ENCODE measurements around the gene ZNF326.
"Not testable (repeated sequence)": the region's sequence is repeated elsewhere in the genome, so short reads cannot be mapped to it uniquely, and the experiment has no call there.

ZNF326 gene

GRCh38 chr1:90046635-90047034 is 51.7 kb downstream of the ZNF326 start:
- Histone ChIP-seq H3F3A (ENCODE audit: insufficient read depth) (no peaks in the 10 kb centered on the region), H3K9me2 (replicated peaks; ENCODE audit: insufficient read depth, low read length) (no peaks in the 10 kb centered on the region), H4K20me1 (ENCODE audit: low read depth, low read length) (no peaks in the 10 kb centered on the region), H3K27me3 (ENCODE audit: low read length) (no peaks in the 10 kb centered on the region), H3K9me3 (ENCODE audit: insufficient read depth, low read length) (no peaks in the 10 kb centered on the region), H3K79me2 (ENCODE audit: insufficient read depth, low read length) (no peaks in the 10 kb centered on the region), H3K4me2 (ENCODE audit: low read depth, low read length, poor library complexity, severe bottlenecking) (no peak overlapping the region), H3K27ac (ENCODE audit: low read depth, low read length) (no peak overlapping the region), H3K4me3 (ENCODE audit: insufficient read depth, low read length, poor library complexity, severe bottlenecking) (no peak overlapping the region), H2AFZ (ENCODE audit: low read depth, low read length, severe bottlenecking) (no peak overlapping the region), H3K36me3 (ENCODE audit: low read length) (no peaks in the 10 kb centered on the region), H3K9ac (ENCODE audit: low read length) (no peak overlapping the region)
- TF ChIP-seq EZH2phosphoT487 (conservative IDR thresholded peaks at IDR 0.05; ENCODE audit: low read length), result no peak
- TF ChIP-seq CTCF (IDR thresholded peaks at IDR 0.05; ENCODE audit: insufficient read depth, low read length, poor library complexity, severe bottlenecking), result no peak

GRCh38 chr1:90048043-90048442 is 53.1 kb downstream of the ZNF326 start:
- Histone ChIP-seq H4K20me1 (ENCODE audit: low read depth, low read length) (no peaks in the 10 kb centered on the region), H3K27ac (ENCODE audit: low read depth, low read length) (no peak overlapping the region), H3K27me3 (ENCODE audit: low read length) (no peaks in the 10 kb centered on the region), H2AFZ (ENCODE audit: low read depth, low read length, severe bottlenecking) (no peak overlapping the region), H3K9me3 (ENCODE audit: insufficient read depth, low read length) (no peaks in the 10 kb centered on the region), H3K79me2 (ENCODE audit: insufficient read depth, low read length) (no peaks in the 10 kb centered on the region), H3K9me2 (replicated peaks; ENCODE audit: insufficient read depth, low read length) (no peaks in the 10 kb centered on the region), H3K4me3 (ENCODE audit: insufficient read depth, low read length, poor library complexity, severe bottlenecking) (no peak overlapping the region), H3K4me2 (ENCODE audit: low read depth, low read length, poor library complexity, severe bottlenecking) (no peak overlapping the region), H3K9ac (ENCODE audit: low read length) (no peak overlapping the region), H3K36me3 (ENCODE audit: low read length) (no peaks in the 10 kb centered on the region), H3F3A (ENCODE audit: insufficient read depth) (no peaks in the 10 kb centered on the region)
- TF ChIP-seq EZH2phosphoT487 (conservative IDR thresholded peaks at IDR 0.05; ENCODE audit: low read length), result no peak
- TF ChIP-seq CTCF (IDR thresholded peaks at IDR 0.05; ENCODE audit: insufficient read depth, low read length, poor library complexity, severe bottlenecking), result no peak

- H3F3A ChIP-seq (ENCODE audit: insufficient read depth); H3K27ac ChIP-seq (ENCODE audit: low read depth, low read length); H4K20me1 ChIP-seq (ENCODE audit: low read depth, low read length); H3K27me3 ChIP-seq (ENCODE audit: low read length); H2AFZ ChIP-seq (ENCODE audit: low read depth, low read length, severe bottlenecking); H3K9me3 ChIP-seq (ENCODE audit: insufficient read depth, low read length); H3K4me3 ChIP-seq (ENCODE audit: insufficient read depth, low read length, poor library complexity, severe bottlenecking); H3K4me2 ChIP-seq (ENCODE audit: low read depth, low read length, poor library complexity, severe bottlenecking); H3K79me2 ChIP-seq (ENCODE audit: insufficient read depth, low read length); H3K9ac ChIP-seq (ENCODE audit: low read length); H3K9me2 ChIP-seq (replicated peaks; ENCODE audit: insufficient read depth, low read length); H3K36me3 ChIP-seq (ENCODE audit: low read length): not testable (repeated sequence)
Observed at GRCh38 chr1:90062700-90063643, 68.1 kb downstream of the ZNF326 start.

GRCh38 chr1:90064109-90064508 is 69.2 kb downstream of the ZNF326 start:
- not testable (repeated sequence) for H3K9me3 ChIP-seq (ENCODE audit: insufficient read depth, low read length); H3K27ac ChIP-seq (ENCODE audit: low read depth, low read length); H3K9ac ChIP-seq (ENCODE audit: low read length); H3K79me2 ChIP-seq (ENCODE audit: insufficient read depth, low read length); H3F3A ChIP-seq (ENCODE audit: insufficient read depth); H4K20me1 ChIP-seq (ENCODE audit: low read depth, low read length); H3K9me2 ChIP-seq (replicated peaks; ENCODE audit: insufficient read depth, low read length); H3K27me3 ChIP-seq (ENCODE audit: low read length); H3K4me3 ChIP-seq (ENCODE audit: insufficient read depth, low read length, poor library complexity, severe bottlenecking); H3K36me3 ChIP-seq (ENCODE audit: low read length); H2AFZ ChIP-seq (ENCODE audit: low read depth, low read length, severe bottlenecking); H3K4me2 ChIP-seq (ENCODE audit: low read depth, low read length, poor library complexity, severe bottlenecking)
